ENCODE measurements around the gene ZNF486.

- TF ChIP-seq CTCF (IDR thresholded peaks at IDR 0.05) (no peak), EZH2 (IDR thresholded peaks at IDR 0.05; ENCODE audit: borderline replicate concordance, insufficient read depth, low read depth, low read length, poor library complexity, severe bottlenecking) (no peak)
These were observed 932 bp upstream of the ZNF486 start for GRCh38 chr19:20165971-20166592.

Measured in B cell (primary cell).